Kidney capillary endothelial cell (primary cell): ENCODE results near the gene HCLS1.
"Not testable (repeated sequence)": the region's sequence is repeated elsewhere in the genome, so short reads cannot be mapped to it uniquely, and the experiment has no call there.

Experiments
- DNase-seq: peaks from one replicate; pipeline ENCODE4 v3.0.0-alpha.2; 2018; ENCODE audit warnings: low spot score

The HCLS1 gene

GRCh38 chr3:121658716-121659435 is 1.8 kb downstream of the HCLS1 start:
- DNase-seq, result no peak

DNA sequence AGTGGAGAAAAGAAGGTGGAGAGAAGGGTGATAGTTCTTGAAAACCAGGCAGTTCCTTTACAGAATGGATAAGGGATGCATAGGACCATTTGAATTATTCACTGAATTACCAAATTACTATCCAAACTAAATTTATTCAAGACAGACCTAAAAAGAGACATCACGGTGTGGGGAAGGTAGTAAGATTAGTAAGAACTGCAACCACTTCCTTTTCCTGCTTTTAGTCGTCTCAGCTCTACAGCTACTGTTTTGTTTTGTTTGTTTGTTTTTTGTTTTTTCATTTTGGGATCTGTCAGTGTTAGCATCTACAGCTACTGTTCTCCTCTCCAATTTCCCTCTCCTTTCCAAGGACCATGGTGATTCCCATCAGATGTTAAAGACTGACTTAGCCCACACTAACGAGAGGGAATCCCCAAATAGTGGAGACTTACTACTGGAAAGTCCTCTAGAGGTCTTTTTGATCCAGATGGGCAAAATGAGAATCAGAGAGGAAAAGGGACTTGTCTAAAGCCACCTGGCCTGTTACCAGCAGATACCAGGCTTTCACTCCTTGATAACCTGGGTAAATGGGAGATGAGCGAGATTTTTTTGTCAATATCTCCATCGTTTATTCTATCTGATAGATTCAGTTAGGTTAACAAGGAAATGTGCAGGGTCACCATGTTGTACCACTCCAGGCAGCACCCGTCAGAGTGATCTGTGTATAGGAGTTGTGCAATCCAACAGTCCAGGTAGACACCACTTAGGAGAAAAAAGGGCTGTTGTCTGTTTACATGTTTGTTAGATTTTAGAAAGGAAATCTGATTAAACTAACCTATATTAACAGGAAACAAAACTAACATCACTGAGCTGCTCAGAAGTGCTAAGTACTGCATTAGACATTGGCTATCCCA is 6.0 kb downstream of the HCLS1 start:
- DNase-seq, result no peak

- DNase-seq, result peak; percentile 23
These were observed 9.0 kb downstream of the HCLS1 start for GRCh38 chr3:121651684-121652083.

DNA sequence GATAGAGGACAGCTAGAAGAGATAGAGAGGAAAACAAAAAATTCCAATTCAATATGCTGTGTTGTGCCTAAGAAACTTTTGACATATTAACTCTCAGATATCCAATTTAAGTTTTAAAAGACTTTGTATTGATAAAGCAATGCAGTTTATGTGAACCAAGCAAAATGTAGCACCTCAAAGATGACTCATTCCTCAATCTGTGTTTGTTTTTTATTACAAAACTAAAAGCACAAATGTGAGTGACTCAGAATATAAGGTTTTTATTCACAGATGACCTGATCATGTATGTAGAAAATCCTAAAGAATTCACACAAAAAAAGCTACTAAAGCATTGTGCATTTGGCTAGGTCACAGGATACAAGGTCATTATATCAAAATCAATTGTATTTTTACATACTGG is 11.1 kb downstream of the HCLS1 start:
- DNase-seq, result no peak

DNA sequence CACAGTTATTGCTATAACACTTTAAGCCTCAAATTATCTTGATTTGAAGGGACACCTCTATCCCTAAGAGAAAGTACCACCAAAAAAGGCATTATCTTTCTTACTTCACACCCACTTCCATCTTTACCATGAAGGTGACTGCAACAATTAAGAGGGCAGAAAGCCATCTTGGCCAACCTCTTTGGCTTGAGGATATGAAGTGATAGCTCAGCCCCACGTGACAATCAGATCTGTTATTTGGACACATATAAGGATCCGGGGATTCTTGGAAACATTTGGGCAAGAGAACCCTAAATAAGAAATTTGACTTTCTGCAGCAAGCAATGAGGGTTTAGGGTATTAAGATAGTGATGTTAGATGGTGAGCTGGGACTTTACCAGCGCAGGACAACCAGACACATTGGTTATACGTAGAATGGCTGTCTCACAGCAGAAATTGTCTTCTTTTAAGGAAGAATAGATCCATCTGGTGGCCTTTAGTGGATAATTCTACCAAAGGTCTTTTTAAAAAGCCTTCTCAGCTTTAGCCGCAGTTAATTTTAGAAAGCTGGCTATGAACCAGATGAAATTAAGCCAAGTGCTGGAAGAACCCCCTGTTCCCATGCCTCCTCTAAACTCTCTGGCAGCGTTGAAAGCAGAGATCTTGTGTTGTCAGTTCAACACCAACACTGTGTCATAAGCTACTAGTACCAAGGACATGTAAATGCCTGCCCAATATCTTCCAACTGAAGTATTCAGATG is 12.3 kb downstream of the HCLS1 start:
- no peak for DNase-seq

GRCh38 chr3:121645054-121645453 is 15.6 kb downstream of the HCLS1 start:
- no peak for DNase-seq

DNA sequence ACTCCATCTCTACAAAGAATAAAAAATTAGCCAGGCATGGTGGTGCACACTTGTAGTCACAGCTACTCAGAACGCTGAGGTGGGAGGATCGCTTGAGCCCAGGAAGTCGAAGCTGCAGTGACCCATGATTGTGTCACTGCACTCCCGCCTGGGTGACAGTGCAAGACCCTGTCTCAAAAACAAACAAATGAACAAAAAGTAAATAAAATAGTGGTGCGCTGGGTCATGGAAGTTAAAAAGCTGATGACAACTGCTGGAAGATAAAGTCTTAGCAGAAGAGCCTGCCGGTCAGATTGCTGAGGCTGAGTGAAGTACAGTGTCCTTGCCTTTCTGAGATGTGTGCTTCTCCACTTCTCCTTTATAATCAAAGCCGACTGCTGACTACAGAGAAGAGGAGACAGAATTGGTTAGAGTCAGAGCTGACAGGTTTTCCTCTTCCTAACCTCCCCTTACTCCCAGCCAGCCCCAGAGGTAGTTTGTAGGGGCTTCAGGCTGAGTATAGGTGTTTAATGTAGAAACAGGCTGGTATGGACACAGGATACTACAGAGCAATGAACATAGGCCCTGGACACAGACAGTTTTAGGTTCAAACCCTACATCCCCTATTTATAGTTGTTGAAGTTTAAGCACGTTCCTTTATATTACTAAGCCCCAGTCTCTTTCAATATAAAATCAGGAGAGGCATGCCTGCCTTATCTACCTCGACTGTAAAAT is 17.9 kb downstream of the HCLS1 start:
- DNase-seq, result no peak

DNA sequence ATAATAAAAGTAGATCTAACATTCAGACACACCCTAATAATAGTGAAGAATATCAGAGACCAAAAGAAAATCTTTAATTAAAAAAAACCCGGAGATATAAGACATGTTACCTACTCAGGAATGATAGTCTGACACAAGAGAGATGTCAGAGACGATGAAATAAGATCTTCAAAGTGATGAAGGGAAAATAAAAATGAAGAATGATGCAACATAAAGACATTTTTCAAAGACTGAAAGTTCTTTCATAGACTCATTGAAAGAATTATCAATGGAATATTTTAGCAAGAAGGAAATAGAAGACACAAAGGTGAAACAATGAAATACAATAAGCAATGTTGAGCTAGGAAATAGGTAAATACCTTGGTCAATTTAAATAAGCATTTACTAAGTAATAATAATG is 19.6 kb downstream of the HCLS1 start:
- no peak for DNase-seq

DNA sequence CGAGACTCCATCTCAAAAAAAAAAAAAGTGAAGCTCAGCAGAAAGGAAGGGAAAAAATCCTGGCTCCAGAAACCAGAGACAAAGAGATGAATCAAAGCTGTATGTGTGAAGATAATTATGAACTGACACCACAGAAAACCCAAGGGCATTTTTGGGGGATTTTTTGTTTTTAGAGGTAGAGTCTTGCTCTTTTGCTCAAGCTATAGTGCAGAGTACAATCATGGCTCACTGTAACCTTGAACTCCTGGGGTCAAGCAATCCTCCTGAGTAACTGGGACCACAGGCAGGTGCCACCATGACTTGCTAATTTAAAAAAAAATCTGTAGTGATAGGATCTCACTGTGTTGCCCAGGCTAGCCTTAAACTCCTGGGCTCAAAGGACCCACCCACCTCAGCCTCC is 22.8 kb downstream of the HCLS1 start:
- DNase-seq, result no peak

DNA sequence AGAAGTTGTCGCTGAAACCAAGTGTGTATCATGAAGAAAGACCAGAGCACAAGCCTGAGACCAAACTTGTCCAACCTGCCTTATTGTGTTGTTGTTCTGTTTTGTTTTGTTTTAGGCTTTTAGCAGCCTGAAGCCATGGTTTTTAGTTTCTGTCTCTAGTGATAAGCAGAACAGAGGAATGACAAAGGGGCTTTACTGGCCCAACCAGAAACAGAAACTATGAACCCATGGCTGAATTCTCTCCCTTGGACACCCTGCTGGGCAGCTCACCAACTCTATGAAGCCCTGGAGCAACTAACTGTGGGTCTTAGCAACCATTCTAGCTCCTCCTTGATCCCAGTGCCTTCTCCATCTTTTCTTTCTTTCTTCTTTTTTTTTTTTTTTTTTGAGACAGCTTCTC is 30.3 kb downstream of the HCLS1 start:
- no peak for DNase-seq

GRCh38 chr3:121629601-121630000 is 31.1 kb downstream of the HCLS1 start:
- DNase-seq, result no peak

GRCh38 chr3:121627622-121628021 is 33.1 kb downstream of the HCLS1 start:
- DNase-seq, result no peak

DNA sequence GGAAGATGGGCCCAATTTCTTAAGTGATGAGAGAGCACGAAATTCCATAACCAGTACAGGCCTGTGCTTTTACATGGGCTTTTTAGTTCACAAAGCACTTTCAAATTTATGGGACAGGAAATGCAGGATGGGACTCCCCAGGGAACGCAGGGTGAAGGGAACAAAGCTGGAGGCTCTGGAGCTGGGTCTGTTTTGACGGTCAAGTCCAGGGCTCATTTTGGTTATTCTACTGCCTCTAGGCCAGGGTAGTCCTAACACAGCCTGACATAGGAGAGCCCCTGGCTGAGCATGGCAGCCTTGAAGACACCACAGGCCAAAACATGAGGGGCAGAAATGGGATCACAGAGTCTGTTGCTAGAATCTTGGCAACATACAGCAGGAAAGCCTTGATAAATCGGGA is 33.5 kb downstream of the HCLS1 start:
- DNase-seq, result no peak

DNA sequence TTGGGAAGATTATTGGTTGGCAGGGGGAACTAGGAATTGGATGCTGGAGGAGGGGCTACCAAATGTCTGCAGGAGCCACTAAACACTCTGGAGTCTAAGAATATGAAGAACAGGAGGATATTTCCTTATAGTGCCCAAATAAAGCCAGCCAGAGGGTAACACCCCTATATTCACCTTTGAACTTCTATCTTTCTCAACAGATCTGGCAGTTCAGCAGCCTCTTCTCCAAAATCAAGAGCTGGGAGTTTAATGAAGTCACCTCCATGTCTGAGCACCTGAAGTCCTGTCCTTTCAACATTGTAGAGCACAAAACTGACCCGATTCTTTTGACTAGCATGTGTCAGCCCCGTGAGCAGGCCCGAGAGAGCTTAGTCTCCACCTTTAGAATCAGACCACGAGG is 34.2 kb downstream of the HCLS1 start:
- no peak for DNase-seq

GRCh38 chr3:121624147-121624899 is 36.4 kb downstream of the HCLS1 start:
- no peak for DNase-seq

DNA sequence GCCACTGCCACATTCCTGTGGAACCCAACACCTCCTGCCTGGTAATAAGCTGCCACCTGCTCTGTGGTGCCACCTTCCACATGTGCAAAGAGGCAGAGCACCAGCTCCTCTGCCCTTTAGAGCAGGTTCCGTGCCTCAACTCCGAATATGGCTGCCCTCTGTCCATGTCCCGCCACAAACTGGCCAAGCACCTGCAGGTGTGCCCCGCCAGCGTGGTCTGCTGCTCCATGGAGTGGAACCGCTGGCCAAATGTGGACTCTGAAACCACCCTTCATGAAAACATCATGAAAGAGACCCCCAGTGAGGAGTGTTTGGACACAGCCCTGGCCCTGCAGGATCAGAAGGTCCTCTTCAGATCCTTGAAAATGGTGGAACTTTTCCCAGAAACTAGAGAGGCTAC is 39.2 kb downstream of the HCLS1 start:
- DNase-seq, result no peak

DNA sequence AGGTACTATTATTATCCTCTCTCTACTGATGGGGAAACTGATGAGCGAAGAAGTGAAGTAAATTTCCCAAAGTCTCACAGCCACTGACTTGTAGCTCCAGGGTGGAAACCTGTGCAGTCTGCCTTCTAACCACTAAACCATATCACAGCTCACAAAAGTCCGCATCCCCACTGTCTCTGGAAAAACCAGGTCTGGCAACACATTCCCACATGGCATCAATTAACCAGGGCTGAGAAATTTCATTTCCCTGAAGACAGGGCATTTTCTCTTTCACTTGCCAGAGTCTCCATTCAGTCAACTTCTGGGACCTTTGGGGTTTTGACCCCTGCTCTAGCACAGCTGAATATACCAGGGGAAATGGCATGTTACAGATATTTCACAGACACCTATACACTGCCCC is 41.0 kb downstream of the HCLS1 start:
- DNase-seq, result no peak

DNA sequence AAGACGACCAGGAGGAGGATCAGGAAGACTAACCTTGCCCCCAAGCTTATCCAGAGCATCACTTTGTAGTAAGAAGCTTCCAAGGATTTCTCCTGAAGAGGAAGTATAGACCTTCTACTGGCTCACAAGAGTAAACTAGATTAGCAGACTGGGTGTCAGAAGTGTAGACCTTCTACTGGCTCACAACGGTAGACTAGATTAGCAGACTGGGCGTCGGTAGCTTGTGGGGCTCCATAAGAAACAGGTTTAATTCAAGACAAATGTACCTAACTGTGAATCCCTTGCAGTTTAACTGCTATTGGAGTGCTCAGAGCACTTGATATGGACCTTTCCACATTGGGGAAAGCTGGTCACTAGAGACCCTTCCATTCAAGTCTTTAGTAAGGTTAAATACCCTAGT is 54.6 kb downstream of the HCLS1 start:
- no peak for DNase-seq

DNA sequence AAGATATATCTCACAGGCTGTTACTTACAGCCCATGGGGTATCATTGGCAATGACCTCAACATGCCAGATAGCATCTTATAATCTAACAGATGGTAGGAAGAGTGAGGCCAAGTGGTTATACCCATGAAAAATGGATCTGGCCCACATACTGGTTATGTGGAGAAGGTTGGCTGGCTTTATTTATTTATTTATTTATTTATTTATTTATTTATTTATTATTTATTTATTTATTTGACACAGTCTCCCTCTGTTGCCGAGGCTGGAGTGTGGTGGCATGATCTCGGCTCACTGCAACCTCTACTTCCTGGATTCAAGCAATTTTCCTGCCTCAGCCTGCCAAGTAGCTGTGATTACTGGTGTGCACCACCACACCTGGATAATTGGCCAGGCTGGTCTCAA is 55.9 kb downstream of the HCLS1 start:
- DNase-seq, result no peak

DNA sequence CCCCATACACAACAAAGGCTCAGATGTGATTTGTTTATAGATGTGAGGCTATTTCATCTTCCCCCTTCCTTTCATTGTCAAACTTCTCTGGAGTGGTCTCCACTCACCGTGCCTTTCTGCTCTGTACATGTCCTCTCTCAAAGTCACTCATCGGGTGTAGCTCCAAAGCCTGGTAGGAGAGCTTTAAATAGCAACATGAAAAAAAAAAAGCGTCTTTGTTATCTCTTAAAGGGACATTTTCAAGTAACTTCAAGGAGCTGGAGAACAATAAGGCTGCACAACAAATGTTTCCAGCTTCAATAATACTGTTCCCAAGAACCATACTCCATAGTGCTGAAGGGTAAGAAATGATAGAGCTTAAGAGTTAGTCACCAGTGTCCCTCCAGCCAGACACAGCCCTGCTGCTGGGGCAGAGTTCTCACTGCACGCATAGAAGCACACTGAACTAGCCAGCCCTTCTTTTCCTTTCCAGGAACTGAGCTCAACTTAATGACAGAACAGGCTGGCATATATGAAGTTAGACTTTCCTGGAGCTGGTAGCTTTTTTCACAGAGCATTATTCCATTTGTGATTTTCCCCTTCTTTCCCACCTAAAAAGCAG is 59.4 kb downstream of the HCLS1 start:
- peak; percentile 22 for DNase-seq

GRCh38 chr3:121599900-121600299 is 60.8 kb downstream of the HCLS1 start:
- not testable (repeated sequence) for DNase-seq
